ENCODE measurements around the gene MECR. TPM values are rescaled to one million over a fixed set of nuclear protein-coding genes. Genes with fewer than 3 reads are reported as not detected.

MECR gene
- polyA plus RNA-seq, 1 donor (not counting 4 experiments of a cell fraction or from before 2014, with no cell fraction given): 20.7 TPM

- Histone ChIP-seq H3K9ac (ENCODE audit: control insufficient read depth, extremely low read depth, insufficient read depth, low read length) (no peak overlapping the region), H3K4me3 (ENCODE audit: control insufficient read depth in 2 of 3, extremely low read depth in 1 of 3, insufficient read depth in 2 of 3, low read depth in 1 of 3, low read length in 3 of 3) (no peak overlapping the region), H3K9me3 (ENCODE audit: control insufficient read depth, low read depth, low read length) (no peaks in the 10 kb centered on the region), H3K79me2 (ENCODE audit: control insufficient read depth, insufficient read depth, low read length) (no peaks in the 10 kb centered on the region), H3K36me3 (ENCODE audit: control insufficient read depth in 2 of 2, extremely low read depth in 1 of 2, insufficient read depth in 2 of 2, low read length in 2 of 2) (no peaks in the 10 kb centered on the region), H3K27ac (ENCODE audit: control insufficient read depth, insufficient read depth, low read length) (no peak overlapping the region), H3K27me3 (ENCODE audit: control insufficient read depth, extremely low read depth, insufficient read depth, low read length) (no peaks in the 10 kb centered on the region), H3K9me1 (ENCODE audit: control insufficient read depth, extremely low read depth, insufficient read depth, low read length) (no peaks in the 10 kb centered on the region), H4K20me1 (ENCODE audit: control insufficient read depth, extremely low read depth, insufficient read depth, low read length) (no peaks in the 10 kb centered on the region), H3K4me1 (ENCODE audit: control insufficient read depth, extremely low read depth, insufficient read depth, low read length) (peaks cover 13% of the 10 kb centered on the region), H3K4me2 (ENCODE audit: control insufficient read depth, extremely low read depth, insufficient read depth, low read depth, low read length) (no peak overlapping the region), H2AFZ (ENCODE audit: control insufficient read depth, low read length) (no peak overlapping the region)
- no peak for TF ChIP-seq CTCF (optimal IDR thresholded peaks at IDR 0.05 in 1 of 3, IDR thresholded peaks at IDR 0.05 in 1 of 3, conservative IDR thresholded peaks at IDR 0.05 in 1 of 3; ENCODE audit: extremely low read depth in 1 of 3, insufficient read depth in 2 of 3, low read length in 3 of 3)
- no peak for TF ChIP-seq EZH2 (IDR thresholded peaks at IDR 0.05; ENCODE audit: low read length)
- no peak for DNase-seq (ENCODE audit: low read depth, low spot score)
- dilution Hi-C loops (cut with MboI; ENCODE audit: extremely low pct_ligation_motif_present, low sequenced_read_pairs): no loop called here
- FAIRE-seq: no peak
These were observed 38.6 kb upstream of the MECR start for GRCh38 chr1:29269382-29269781.

GRCh38 chr1:29267321-29268070 is 36.8 kb upstream of the MECR start:
- H3K79me2 ChIP-seq (ENCODE audit: control insufficient read depth, insufficient read depth, low read length): no peaks in the 10 kb centered on the region
- H3K9me3 ChIP-seq (ENCODE audit: control insufficient read depth, low read depth, low read length): no peaks in the 10 kb centered on the region
- DNase-seq (ENCODE audit: low read depth, low spot score) (no peak), FAIRE-seq (no peak)
- no peaks in the 10 kb centered on the region for H4K20me1 ChIP-seq (ENCODE audit: control insufficient read depth, extremely low read depth, insufficient read depth, low read length)
- no peaks in the 10 kb centered on the region for H3K36me3 ChIP-seq (ENCODE audit: control insufficient read depth in 2 of 2, extremely low read depth in 1 of 2, insufficient read depth in 2 of 2, low read length in 2 of 2)
- dilution Hi-C loops (cut with MboI; ENCODE audit: extremely low pct_ligation_motif_present, low sequenced_read_pairs): no loop called here
- TF ChIP-seq CTCF (optimal IDR thresholded peaks at IDR 0.05 in 1 of 3, IDR thresholded peaks at IDR 0.05 in 1 of 3, conservative IDR thresholded peaks at IDR 0.05 in 1 of 3; ENCODE audit: extremely low read depth in 1 of 3, insufficient read depth in 2 of 3, low read length in 3 of 3): no peak
- H3K4me1 ChIP-seq (ENCODE audit: control insufficient read depth, extremely low read depth, insufficient read depth, low read length): peaks cover 13% of the 10 kb centered on the region
- H3K9me1 ChIP-seq (ENCODE audit: control insufficient read depth, extremely low read depth, insufficient read depth, low read length): no peaks in the 10 kb centered on the region
- no peak overlapping the region for H3K4me3 ChIP-seq (ENCODE audit: control insufficient read depth in 2 of 3, extremely low read depth in 1 of 3, insufficient read depth in 2 of 3, low read depth in 1 of 3, low read length in 3 of 3)
- H2AFZ ChIP-seq (ENCODE audit: control insufficient read depth, low read length): no peak overlapping the region
- H3K4me2 ChIP-seq (ENCODE audit: control insufficient read depth, extremely low read depth, insufficient read depth, low read depth, low read length): no peak overlapping the region
- no peaks in the 10 kb centered on the region for H3K27me3 ChIP-seq (ENCODE audit: control insufficient read depth, extremely low read depth, insufficient read depth, low read length)
- no peak overlapping the region for H3K27ac ChIP-seq (ENCODE audit: control insufficient read depth, insufficient read depth, low read length)
- H3K9ac ChIP-seq (ENCODE audit: control insufficient read depth, extremely low read depth, insufficient read depth, low read length): no peak overlapping the region

All from keratinocyte (primary cell).